Thoracic aorta (tissue), 2 donors: ENCODE measurements around the gene B4GALT1. TPM values are rescaled to one million over a fixed set of nuclear protein-coding genes. Genes with fewer than 3 reads are reported as not detected.
A peak's percentile ranks its signal among the peaks of the same experiment; 100 is the strongest.

Experiments
- ATAC-seq: fragments of 150-250 bp; one replicate; pipeline ENCODE4 v1.8.0; 2017; ENCODE audit warnings: low read depth; ENCODE audit not compliant: insufficient number of reproducible peaks, low FRiP score
- DNase-seq: peaks from one replicate; pipeline ENCODE4 v3.0.0-alpha.2; 2020; ENCODE audit warnings: low spot score
- H3K27ac ChIP-seq, 2 donors: fragments of 200-600 bp; sonication (generic); 1 replicate in 1 of 2; 2 replicates in 1 of 2; pipeline ENCODE4 v1.5.1; 2016; ENCODE audit warnings: mild to moderate bottlenecking in 2 of 2, moderate library complexity in 2 of 2
- H3K27me3 ChIP-seq: fragments of 200-600 bp; sonication (generic); replicated peaks from 2 replicates; pipeline ENCODE4 v1.6.0; 2016; ENCODE audit warnings: mild to moderate bottlenecking; ENCODE audit not compliant: insufficient read depth
- H3K36me3 ChIP-seq: fragments of 200-600 bp; sonication (generic); one replicate; pipeline ENCODE4 v1.5.1; 2016
- H3K4me1 ChIP-seq, 2 donors: fragments of 200-600 bp; sonication (generic); 1 replicate in 1 of 2; 2 replicates in 1 of 2; pipeline versions ENCODE4 v1.5.1 to v1.6.0; 2016; ENCODE audit warnings: low read depth in 2 of 2, mild to moderate bottlenecking in 1 of 2; ENCODE audit not compliant: control insufficient read depth in 1 of 2
- H3K4me3 ChIP-seq: fragments of 200-600 bp; sonication (generic); 2 replicates; pipeline ENCODE4 v1.5.1; 2016; ENCODE audit warnings: mild to moderate bottlenecking
- H3K9me3 ChIP-seq: fragments of 200-600 bp; sonication (generic); 2 replicates; pipeline ENCODE4 v1.5.1; 2016
- CTCF ChIP-seq: fragments of 200-600 bp; sonication (generic); IDR thresholded peaks from one replicate; pipeline ENCODE4 v1.5.1; 2019; ENCODE audit warnings: antibody characterized with exemption
- total RNA-seq, 2 donors: library from RNA; depleted of rRNA; stranded (reverse); fragments of >200 nt; gene quantifications; one replicate each; pipeline versions ENCODE4 v1.1.0 to v1.2.3, GENCODE V29; 2016

B4GALT1 gene
- total RNA-seq, 2 donors from 2014 or later, result 59.4 to 86.6 TPM

GRCh38 chr9:33182519-33182918, 15.4 kb upstream of the B4GALT1 start:
- Histone ChIP-seq H3K9me3 (no peaks in the 10 kb centered on the region), H3K4me3 (no peak overlapping the region), H3K27ac (peak overlapping the region in 1 of 2 donors; percentile 88), H3K36me3 (no peaks in the 10 kb centered on the region), H3K4me1 (peaks cover 24 to 52% of the 10 kb centered on the region in 2 donors), H3K27me3 (no peaks in the 10 kb centered on the region)
- no peak for DNase-seq
- no peak for ATAC-seq
- TF ChIP-seq CTCF, result no peak

- no peak for TF ChIP-seq CTCF
- DNase-seq (no peak), ATAC-seq (peak; percentile 76)
- H3K27ac ChIP-seq, result peak overlapping the region; percentile 84 to 88
- H3K9me3 ChIP-seq, result no peaks in the 10 kb centered on the region
- H3K27me3 ChIP-seq, result no peaks in the 10 kb centered on the region
- H3K36me3 ChIP-seq, result no peaks in the 10 kb centered on the region
- peaks cover 12 to 39% of the 10 kb centered on the region in 2 donors for H3K4me1 ChIP-seq
- peak overlapping the region; percentile 43 for H3K4me3 ChIP-seq
Measured at GRCh38 chr9:33180526-33181184, 13.5 kb upstream of the B4GALT1 start.

GRCh38 chr9:33178972-33179697, 12.0 kb upstream of the B4GALT1 start:
- Histone ChIP-seq H3K27me3 (no peaks in the 10 kb centered on the region), H3K9me3 (no peaks in the 10 kb centered on the region), H3K27ac (no peak overlapping the region), H3K36me3 (no peaks in the 10 kb centered on the region), H3K4me1 (peaks cover 12 to 30% of the 10 kb centered on the region in 2 donors), H3K4me3 (no peak overlapping the region)
- ATAC-seq, result no peak
- DNase-seq, result no peak
- TF ChIP-seq CTCF, result no peak

- ATAC-seq (no peak), DNase-seq (no peak)
- Histone ChIP-seq H3K4me1 (peaks cover 14 to 35% of the 10 kb centered on the region in 2 donors), H3K36me3 (no peaks in the 10 kb centered on the region), H3K27me3 (no peaks in the 10 kb centered on the region), H3K27ac (no peak overlapping the region), H3K4me3 (no peak overlapping the region), H3K9me3 (no peaks in the 10 kb centered on the region)
- no peak for TF ChIP-seq CTCF
Measured at GRCh38 chr9:33177639-33178038, 10.5 kb upstream of the B4GALT1 start.

- DNase-seq (no peak), ATAC-seq (no peak)
- no peak overlapping the region for H3K4me3 ChIP-seq
- no peak for TF ChIP-seq CTCF
- H3K9me3 ChIP-seq, result no peaks in the 10 kb centered on the region
- H3K36me3 ChIP-seq, result no peaks in the 10 kb centered on the region
- no peaks in the 10 kb centered on the region for H3K27me3 ChIP-seq
- H3K4me1 ChIP-seq, result peaks cover 19 to 39% of the 10 kb centered on the region in 2 donors
- H3K27ac ChIP-seq, result no peak overlapping the region
Measured at GRCh38 chr9:33177086-33177485, 9.9 kb upstream of the B4GALT1 start.
